Fibroblast of mammary gland (primary cell): ENCODE data around the gene COPG2.

Source experiments
- DNase-seq: peaks from one replicate; pipeline ENCODE4 v3.0.0-alpha.2; 2010; ENCODE audit warnings: low read depth
- H3K4me3 ChIP-seq: 2 replicates; pipeline ENCODE4 v1.5.1; 2011; ENCODE audit warnings: low read depth, mild to moderate bottlenecking, low read length, moderate library complexity; ENCODE audit not compliant: control insufficient read depth
- CTCF ChIP-seq: conservative IDR thresholded peaks from 2 replicates; pipeline ENCODE4 v1.5.1; 2011; ENCODE audit warnings: low read depth, low read length, inconsistent platforms; ENCODE audit not compliant: control insufficient read depth, insufficient read depth

COPG2 gene

GRCh38 chr7:130505753-130506152, 162.8 kb downstream of the COPG2 start:
- H3K4me3 ChIP-seq: no peak overlapping the region
- DNase-seq: peak; percentile 11
- TF ChIP-seq CTCF: no peak

DNA sequence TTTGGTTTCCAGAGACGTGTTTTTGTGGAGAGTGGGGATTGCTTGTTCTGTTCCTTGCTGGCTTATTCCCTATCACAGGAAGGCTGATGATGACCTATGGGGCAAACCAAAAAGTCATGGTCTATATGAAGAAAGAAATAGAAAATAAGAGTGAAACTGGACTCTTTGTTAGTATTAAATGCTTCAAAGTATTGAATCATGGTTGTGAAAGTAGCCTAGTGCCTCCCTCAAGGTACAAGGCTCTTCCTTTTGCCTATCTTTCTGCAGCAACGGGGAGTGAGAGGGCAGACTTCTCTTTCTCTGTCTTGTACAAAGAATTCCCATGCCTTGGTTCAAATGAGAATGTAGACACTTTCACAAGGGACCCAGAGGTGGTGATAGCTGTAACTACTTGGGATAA, 167.6 kb downstream of the COPG2 start:
- no peak for TF ChIP-seq CTCF
- DNase-seq: no peak
- H3K4me3 ChIP-seq: no peak overlapping the region

GRCh38 chr7:130500463-130500862, 168.1 kb downstream of the COPG2 start:
- no peak for TF ChIP-seq CTCF
- no peak overlapping the region for H3K4me3 ChIP-seq
- DNase-seq: no peak

- no peak overlapping the region for H3K4me3 ChIP-seq
- no peak for DNase-seq
- no peak for TF ChIP-seq CTCF
These were observed 174.1 kb downstream of the COPG2 start for GRCh38 chr7:130494431-130494858.

DNA sequence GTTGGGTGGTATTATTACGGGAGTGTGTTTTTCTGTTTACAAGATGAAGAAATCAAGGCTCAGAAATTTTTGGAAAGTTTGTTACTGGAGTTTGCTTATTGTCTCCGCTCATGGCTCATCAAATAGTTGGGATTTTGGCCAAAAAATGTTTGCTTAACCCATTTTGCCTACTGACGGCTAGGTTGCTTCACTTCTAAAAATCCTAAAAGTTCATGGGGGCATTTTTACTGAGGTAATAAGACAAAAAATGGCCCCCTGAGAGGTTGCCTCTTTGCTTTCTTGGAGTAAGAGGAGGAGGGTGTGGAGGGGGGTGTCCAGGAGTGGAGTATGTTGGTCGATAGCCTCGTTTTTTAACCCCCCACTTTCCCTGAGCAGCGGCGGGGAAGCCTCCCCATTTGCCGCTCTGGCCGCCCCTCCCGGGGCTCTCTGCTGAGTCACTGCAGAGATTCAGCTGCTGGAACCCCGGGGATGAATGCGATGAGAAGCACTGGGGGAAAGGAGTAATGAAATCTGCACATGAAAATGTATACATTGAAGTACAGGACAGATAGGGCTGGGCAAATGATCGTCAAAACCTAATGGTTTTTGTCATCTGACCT, 175.2 kb downstream of the COPG2 start:
- TF ChIP-seq CTCF: no peak
- H3K4me3 ChIP-seq: no peak overlapping the region
- peak; percentile 40 for DNase-seq

DNA sequence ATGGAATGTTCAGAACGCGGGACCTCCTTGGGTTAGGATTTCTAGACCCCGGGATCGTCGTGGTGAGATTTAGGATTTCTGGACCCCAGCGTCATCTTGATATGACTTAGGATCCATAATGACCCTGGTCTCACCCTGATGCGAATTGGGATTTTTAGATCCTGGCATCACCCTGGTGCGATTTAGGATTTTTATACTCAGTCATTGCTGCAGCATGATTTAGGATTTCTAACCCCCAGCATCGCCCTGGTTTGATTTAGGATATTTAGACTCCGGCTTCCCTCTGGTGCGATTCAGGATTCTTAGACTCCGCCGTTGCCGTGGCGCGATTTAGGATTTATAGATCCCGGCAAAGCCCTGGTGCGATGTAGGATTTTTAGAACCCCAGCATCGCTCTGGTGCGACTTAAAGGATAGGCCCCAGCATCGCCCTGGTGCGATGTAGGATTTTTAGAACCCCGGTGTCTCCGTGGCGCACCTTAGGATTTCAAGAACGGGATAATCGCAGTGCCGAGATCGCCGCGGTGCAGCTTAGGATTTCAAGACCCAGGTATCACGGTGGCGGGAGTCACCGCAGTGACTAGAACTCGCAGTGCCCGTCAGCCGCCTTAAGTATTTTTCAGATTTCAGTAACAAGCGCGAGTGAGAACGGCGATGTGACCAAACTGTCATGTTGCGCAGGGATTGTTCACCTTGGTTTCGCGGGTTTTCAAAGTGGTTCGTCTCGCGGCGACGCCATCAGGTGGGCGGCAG, 175.8 kb downstream of the COPG2 start:
- H3K4me3 ChIP-seq: peak overlapping the region; percentile 10
- no peak for DNase-seq
- no peak for TF ChIP-seq CTCF
